Neural cell (in vitro differentiated cells): ENCODE results near the gene RPL21. TPM values are rescaled to one million over a fixed set of nuclear protein-coding genes. Genes with fewer than 3 reads are reported as not detected.

ENCODE experiments used
- H2AFZ ChIP-seq: fragments of 200-600, 300-800 bp; sonication (generic), shearing (Covaris generic); 2 replicates; pipeline ENCODE4 v1.6.0; 2014; ENCODE audit warnings: low read depth, mild to moderate bottlenecking, antibody characterized with exemption, low read length, moderate library complexity
- H3F3A ChIP-seq: fragments of 200-600 bp; shearing (Covaris generic); 2 replicates; pipeline ENCODE4 v1.6.1; 2016; ENCODE audit warnings: mild to moderate bottlenecking, moderate library complexity, mixed read lengths, antibody characterized with exemption, low read length; ENCODE audit not compliant: insufficient read depth, poor library complexity, severe bottlenecking
- H3K27ac ChIP-seq: fragments of 200-600, 300-800 bp; sonication (generic), shearing (Covaris generic); 2 replicates; pipeline ENCODE4 v1.5.1; 2014; ENCODE audit warnings: mild to moderate bottlenecking, low read length, moderate library complexity
- H3K27me3 ChIP-seq: fragments of 300-800, 200-600 bp; sonication (generic), shearing (Covaris generic); 2 replicates; pipeline ENCODE4 v1.6.0; 2014; ENCODE audit warnings: mild to moderate bottlenecking, low read depth, low read length, moderate library complexity; ENCODE audit not compliant: insufficient read depth
- H3K36me3 ChIP-seq: fragments of 300-800, 200-600 bp; sonication (generic), shearing (Covaris generic); 2 replicates; pipeline ENCODE4 v1.5.1; 2014; ENCODE audit warnings: mild to moderate bottlenecking, antibody characterized with exemption, low read length, moderate library complexity; ENCODE audit not compliant: insufficient read depth
- H3K4me2 ChIP-seq: fragments of 300-800, 200-600 bp; sonication (generic), shearing (Covaris generic); 2 replicates; pipeline ENCODE4 v1.6.0; 2014; ENCODE audit warnings: mild to moderate bottlenecking, low read length
- H3K4me3 ChIP-seq: fragments of 300-800, 200-600 bp; sonication (generic), shearing (Covaris generic); 2 replicates; pipeline ENCODE4 v1.5.1; 2014; ENCODE audit warnings: mild to moderate bottlenecking, low read length, moderate library complexity
- H3K79me2 ChIP-seq: fragments of 200-600 bp; shearing (Covaris generic); replicated peaks from 2 replicates; pipeline ENCODE4 v1.6.0; 2014; ENCODE audit warnings: mild to moderate bottlenecking, low read length, moderate library complexity; ENCODE audit not compliant: insufficient read depth
- H3K9ac ChIP-seq: fragments of 300-800, 200-600 bp; sonication (generic), shearing (Covaris generic); 2 replicates; pipeline ENCODE4 v1.6.1; 2016; ENCODE audit warnings: mild to moderate bottlenecking, low read length, mixed read lengths
- H3K9me2 ChIP-seq: fragments of 200-600 bp; shearing (Covaris generic); 2 replicates; pipeline ENCODE4 v1.6.1; 2016; ENCODE audit warnings: mild to moderate bottlenecking, low read length, mixed read lengths; ENCODE audit not compliant: insufficient read depth
- H3K9me3 ChIP-seq: fragments of 200-600, 300-800 bp; sonication (generic), shearing (Covaris generic); 2 replicates; pipeline ENCODE4 v1.6.1; 2016; ENCODE audit warnings: mild to moderate bottlenecking, mixed run types, low read length, moderate library complexity, mixed read lengths
- H4K20me1 ChIP-seq: fragments of 200-600 bp; shearing (Covaris generic); 2 replicates; pipeline ENCODE4 v1.6.1; 2016; ENCODE audit warnings: mild to moderate bottlenecking, mixed run types; ENCODE audit not compliant: insufficient read depth
- CTCF ChIP-seq: fragments of 450-650 bp; IDR thresholded peaks from 2 replicates; pipeline ENCODE4 v1.5.1; 2014; ENCODE audit warnings: antibody characterized with exemption, mild to moderate bottlenecking, moderate library complexity; ENCODE audit not compliant: poor library complexity, severe bottlenecking
- EP300 ChIP-seq: fragments of 450-650 bp; conservative IDR thresholded peaks from 2 replicates; pipeline ENCODE4 v1.6.1; 2014; ENCODE audit warnings: antibody characterized with exemption, mild to moderate bottlenecking, moderate library complexity; ENCODE audit not compliant: poor library complexity, severe bottlenecking
- EZH2 ChIP-seq: fragments of 200-600, 300-800 bp; shearing (Covaris generic), sonication (generic); IDR thresholded peaks from 2 replicates; pipeline ENCODE4 v1.6.1; 2014; ENCODE audit warnings: antibody characterized with exemption, low read length, borderline replicate concordance, mild to moderate bottlenecking; ENCODE audit not compliant: insufficient read depth, poor library complexity, severe bottlenecking
- MXI1 ChIP-seq: fragments of 450-650 bp; conservative IDR thresholded peaks from 2 replicates; pipeline ENCODE4 v1.6.1; 2014; ENCODE audit warnings: antibody characterized with exemption, mild to moderate bottlenecking; ENCODE audit not compliant: poor library complexity, severe bottlenecking
- POLR2AphosphoS5 ChIP-seq: IDR thresholded peaks from 2 replicates; pipeline ENCODE4 v1.6.1; 2012
- RAD21 ChIP-seq: fragments of 450-650 bp; conservative IDR thresholded peaks from 2 replicates; pipeline ENCODE4 v1.6.1; 2014; ENCODE audit warnings: antibody characterized with exemption, mild to moderate bottlenecking, moderate library complexity
- REST ChIP-seq: IDR thresholded peaks from 2 replicates; pipeline ENCODE4 v1.6.1; 2012; ENCODE audit warnings: borderline replicate concordance
- SMC3 ChIP-seq: fragments of 450-650 bp; conservative IDR thresholded peaks from 2 replicates; pipeline ENCODE4 v1.6.1; 2014; ENCODE audit warnings: antibody characterized with exemption, mild to moderate bottlenecking, moderate library complexity; ENCODE audit not compliant: poor library complexity
- TAF1 ChIP-seq: IDR thresholded peaks from 2 replicates; pipeline ENCODE4 v1.6.1; 2012; ENCODE audit warnings: low read depth
- polyA plus RNA-seq: library from polyadenylated mRNA; depleted of rRNA; stranded (reverse); fragments of >200 nt; gene quantifications from 2 replicates; pipeline ENCODE4 v1.2.3, GENCODE V29; 2014

The RPL21 gene
- polyA plus RNA-seq, 1 donor from 2014 or later = 1,536 TPM

- Histone ChIP-seq H3K9ac (peak overlapping the region; percentile 56), H4K20me1 (no peaks in the 10 kb centered on the region)
Observed at GRCh38 chr13:27264648-27265047, 13.3 kb downstream of the RPL21 start.

GRCh38 chr13:27266917-27267316, 15.6 kb downstream of the RPL21 start:
- peak overlapping the region; percentile 26 for H3K27ac ChIP-seq
- peaks cover under 1% of the 10 kb centered on the region for H3K79me2 ChIP-seq
- TF ChIP-seq EZH2 = no peak
- TF ChIP-seq SMC3 = no peak
- TF ChIP-seq POLR2AphosphoS5 = no peak
- no peak for TF ChIP-seq TAF1
- no peak for TF ChIP-seq REST
- TF ChIP-seq MXI1 = no peak
- TF ChIP-seq RAD21 = no peak
- TF ChIP-seq EP300 = no peak

More at GRCh38 chr13:27264648-27265047, 13.3 kb downstream of the RPL21 start:
- peaks cover 5% of the 10 kb centered on the region for H3K79me2 ChIP-seq
- no peaks in the 10 kb centered on the region for H3K9me3 ChIP-seq
- H3K9me2 ChIP-seq = no peaks in the 10 kb centered on the region
- peaks cover 6% of the 10 kb centered on the region for H3F3A ChIP-seq
- peak overlapping the region; percentile 59 for H3K4me3 ChIP-seq
- no peaks in the 10 kb centered on the region for H3K36me3 ChIP-seq
- H3K27ac ChIP-seq = peak overlapping the region; percentile 85
- H3K4me2 ChIP-seq = peak overlapping the region; percentile 69
- H3K27me3 ChIP-seq = no peaks in the 10 kb centered on the region
- peak overlapping the region; percentile 23 for H2AFZ ChIP-seq
- TF ChIP-seq TAF1 (no peak), EP300 (no peak), POLR2AphosphoS5 (no peak), SMC3 (no peak), RAD21 (no peak), REST (no peak), EZH2 (no peak), CTCF (no peak), MXI1 (no peak)

More at GRCh38 chr13:27266917-27267316, 15.6 kb downstream of the RPL21 start:
- H3K9me2 ChIP-seq = no peaks in the 10 kb centered on the region
- no peak overlapping the region for H3K4me2 ChIP-seq
- no peak overlapping the region for H3K4me3 ChIP-seq
- H3K9ac ChIP-seq = peak overlapping the region; percentile 2
- no peaks in the 10 kb centered on the region for H3K9me3 ChIP-seq
- H3F3A ChIP-seq = peaks cover 6% of the 10 kb centered on the region
- no peak overlapping the region for H2AFZ ChIP-seq
- no peaks in the 10 kb centered on the region for H3K36me3 ChIP-seq
- H3K27me3 ChIP-seq = no peaks in the 10 kb centered on the region
- H4K20me1 ChIP-seq = no peaks in the 10 kb centered on the region
